DOHH2 (cell line): Measurements from ENCODE around the gene EMX1.

ENCODE experiments used
- H3F3A ChIP-seq: fragments of 200-600 bp; sonication (generic), shearing (Covaris generic); 2 replicates; pipeline ENCODE4 v1.6.0; 2016; ENCODE audit warnings: antibody characterized with exemption, mild to moderate bottlenecking; ENCODE audit not compliant: control insufficient read depth, insufficient read depth
- H3K27ac ChIP-seq: fragments of 200-600 bp; sonication (generic); 2 replicates; pipeline ENCODE4 v1.5.1; 2014; ENCODE audit warnings: low read depth, mild to moderate bottlenecking, low read length, moderate library complexity
- H3K27me3 ChIP-seq: fragments of 200-600 bp; sonication (generic); 2 replicates; pipeline ENCODE4 v1.6.1; 2014; ENCODE audit warnings: mild to moderate bottlenecking, low read length, mixed read lengths; ENCODE audit not compliant: control insufficient read depth
- H3K36me3 ChIP-seq: fragments of 200-600 bp; sonication (generic); 2 replicates; pipeline ENCODE4 v1.6.1; 2014; ENCODE audit warnings: mild to moderate bottlenecking, low read length, moderate library complexity, mixed read lengths; ENCODE audit not compliant: control insufficient read depth
- H3K4me1 ChIP-seq: fragments of 200-600 bp; sonication (generic); 2 replicates; pipeline ENCODE4 v1.6.1; 2014; ENCODE audit warnings: mild to moderate bottlenecking, low read length, mixed read lengths; ENCODE audit not compliant: control insufficient read depth
- H3K4me2 ChIP-seq: fragments of 200-600 bp; sonication (generic); 2 replicates; pipeline ENCODE4 v1.6.0; 2014; ENCODE audit warnings: mild to moderate bottlenecking, low read length, moderate library complexity
- H3K4me3 ChIP-seq: fragments of 200-600 bp; sonication (generic); 2 replicates; pipeline ENCODE4 v1.5.1; 2014; ENCODE audit warnings: mild to moderate bottlenecking, low read length, mixed read lengths
- H3K79me2 ChIP-seq: fragments of 200-600 bp; sonication (generic); 2 replicates; pipeline ENCODE4 v1.6.1; 2014; ENCODE audit warnings: mild to moderate bottlenecking, low read length, mixed read lengths; ENCODE audit not compliant: control insufficient read depth
- H3K9me2 ChIP-seq: fragments of 200-600 bp; sonication (generic); replicated peaks from 2 replicates; pipeline ENCODE4 v1.6.1; 2014; ENCODE audit warnings: mild to moderate bottlenecking, low read length, mixed read lengths; ENCODE audit not compliant: control insufficient read depth
- H3K9me3 ChIP-seq: fragments of 200-600 bp; sonication (generic); 2 replicates; pipeline ENCODE4 v1.6.1; 2014; ENCODE audit warnings: antibody characterized with exemption, low read length, mixed read lengths; ENCODE audit not compliant: control insufficient read depth, insufficient read depth
- H4K20me1 ChIP-seq: fragments of 200-600 bp; sonication (generic); 2 replicates; pipeline ENCODE4 v1.6.0; 2014; ENCODE audit warnings: low read depth, mild to moderate bottlenecking, antibody characterized with exemption, low read length, moderate library complexity; ENCODE audit not compliant: control insufficient read depth, insufficient read depth
- CTCF ChIP-seq: fragments of 200-600 bp; sonication (generic); IDR thresholded peaks from one replicate; pipeline ENCODE4 v1.5.1; 2014; ENCODE audit warnings: antibody characterized with exemption, mild to moderate bottlenecking, low read depth, low read length; ENCODE audit not compliant: poor library complexity, severe bottlenecking
- EZH2phosphoT487 ChIP-seq: fragments of 200-600 bp; sonication (generic); IDR thresholded peaks from 2 replicates; pipeline ENCODE4 v1.6.1; 2017; ENCODE audit warnings: borderline replicate concordance, mild to moderate bottlenecking, antibody characterized with exemption, low read length, moderate library complexity, mixed read lengths

The EMX1 gene

GRCh38 chr2:72931280-72931910, 14.1 kb downstream of the EMX1 start:
- H3F3A ChIP-seq = no peaks in the 10 kb centered on the region
- H4K20me1 ChIP-seq = no peaks in the 10 kb centered on the region
- H3K9me2 ChIP-seq = no peaks in the 10 kb centered on the region
- H3K79me2 ChIP-seq = no peaks in the 10 kb centered on the region
- no peaks in the 10 kb centered on the region for H3K36me3 ChIP-seq
- no peak for TF ChIP-seq EZH2phosphoT487
- no peak for TF ChIP-seq CTCF
- H3K27me3 ChIP-seq = peaks cover 42% of the 10 kb centered on the region
- no peak overlapping the region for H3K4me2 ChIP-seq
- no peaks in the 10 kb centered on the region for H3K4me1 ChIP-seq
- no peak overlapping the region for H3K27ac ChIP-seq
- H3K4me3 ChIP-seq = no peak overlapping the region
- H3K9me3 ChIP-seq = no peaks in the 10 kb centered on the region

- Histone ChIP-seq H3K27me3 (peaks cover 34% of the 10 kb centered on the region), H3K4me2 (no peak overlapping the region)
- TF ChIP-seq CTCF (no peak), EZH2phosphoT487 (no peak)
Observed at GRCh38 chr2:72932045-72932740, 14.9 kb downstream of the EMX1 start.

GRCh38 chr2:72932805-72933204, 15.5 kb downstream of the EMX1 start:
- Histone ChIP-seq H3K36me3 (no peaks in the 10 kb centered on the region), H3F3A (no peaks in the 10 kb centered on the region), H3K79me2 (no peaks in the 10 kb centered on the region), H3K4me1 (no peaks in the 10 kb centered on the region), H4K20me1 (no peaks in the 10 kb centered on the region), H3K4me2 (no peak overlapping the region), H3K27ac (no peak overlapping the region), H3K27me3 (peaks cover 28% of the 10 kb centered on the region), H3K9me3 (no peaks in the 10 kb centered on the region), H3K9me2 (no peaks in the 10 kb centered on the region), H3K4me3 (no peak overlapping the region)
- TF ChIP-seq CTCF = no peak
- no peak for TF ChIP-seq EZH2phosphoT487

More at GRCh38 chr2:72932045-72932740, 14.9 kb downstream of the EMX1 start:
- no peaks in the 10 kb centered on the region for H3K9me3 ChIP-seq
- no peaks in the 10 kb centered on the region for H3K9me2 ChIP-seq
- H3K36me3 ChIP-seq = no peaks in the 10 kb centered on the region
- H3K4me1 ChIP-seq = no peaks in the 10 kb centered on the region
- no peak overlapping the region for H3K27ac ChIP-seq
- H4K20me1 ChIP-seq = no peaks in the 10 kb centered on the region
- no peaks in the 10 kb centered on the region for H3F3A ChIP-seq
- H3K4me3 ChIP-seq = no peak overlapping the region
- H3K79me2 ChIP-seq = no peaks in the 10 kb centered on the region
